Loucy (cell line): ENCODE data around the gene TMBIM4.
"Not testable (repeated sequence)": the region's sequence is repeated elsewhere in the genome, so short reads cannot be mapped to it uniquely, and the experiment has no call there.

Experiments
- H2AFZ ChIP-seq: fragments of 200-600 bp; sonication (generic); 2 replicates; pipeline ENCODE4 v1.6.0; 2016; ENCODE audit warnings: antibody characterized with exemption, mild to moderate bottlenecking, low read length, moderate library complexity
- H3F3A ChIP-seq: fragments of 200-600 bp; 2 replicates; pipeline ENCODE4 v1.6.0; 2016; ENCODE audit warnings: antibody characterized with exemption, low read depth, mild to moderate bottlenecking
- H3K27me3 ChIP-seq: fragments of 200-600 bp; sonication (generic); 2 replicates; pipeline ENCODE4 v1.6.1; 2014; ENCODE audit warnings: low read length, mild to moderate bottlenecking; ENCODE audit not compliant: insufficient read depth, poor library complexity, severe bottlenecking
- H3K36me3 ChIP-seq: fragments of 200-600 bp; sonication (generic); 2 replicates; pipeline ENCODE4 v1.6.1; 2016; ENCODE audit warnings: low read length; ENCODE audit not compliant: insufficient read depth
- H3K4me1 ChIP-seq: fragments of 200-600 bp; sonication (generic); 2 replicates; pipeline ENCODE4 v1.5.1; 2014; ENCODE audit warnings: low read length, mild to moderate bottlenecking; ENCODE audit not compliant: insufficient read depth, poor library complexity, severe bottlenecking
- H3K4me2 ChIP-seq: fragments of 200-600 bp; sonication (generic); 2 replicates; pipeline ENCODE4 v1.6.0; 2014; ENCODE audit warnings: antibody characterized with exemption, low read length, low read depth, mild to moderate bottlenecking; ENCODE audit not compliant: poor library complexity, severe bottlenecking
- H3K4me3 ChIP-seq: fragments of 200-600 bp; sonication (generic); 2 replicates; pipeline ENCODE4 v1.5.1; 2014; ENCODE audit warnings: low read length, mild to moderate bottlenecking, mixed read lengths; ENCODE audit not compliant: poor library complexity, severe bottlenecking
- H3K79me2 ChIP-seq: fragments of 200-600 bp; sonication (generic); 2 replicates; pipeline ENCODE4 v1.6.1; 2014; ENCODE audit warnings: low read length; ENCODE audit not compliant: insufficient read depth
- H3K9ac ChIP-seq: fragments of 200-600 bp; sonication (generic); 2 replicates; pipeline ENCODE4 v1.6.0; 2014; ENCODE audit warnings: mild to moderate bottlenecking, low read depth, low read length, moderate library complexity; ENCODE audit not compliant: poor library complexity, severe bottlenecking
- H3K9me2 ChIP-seq: fragments of 200-600 bp; sonication (generic); replicated peaks from 2 replicates; pipeline ENCODE4 v1.6.1; 2016; ENCODE audit warnings: low read depth, low read length, mixed read lengths
- H3K9me3 ChIP-seq: fragments of 200-600 bp; sonication (generic); 2 replicates; pipeline ENCODE4 v1.6.1; 2014; ENCODE audit warnings: mild to moderate bottlenecking, antibody characterized with exemption, low read length, low read depth; ENCODE audit not compliant: insufficient read depth
- H4K20me1 ChIP-seq: fragments of 200-600 bp; sonication (generic); 2 replicates; pipeline ENCODE4 v1.6.0; 2014; ENCODE audit warnings: antibody characterized with exemption, low read length, mild to moderate bottlenecking; ENCODE audit not compliant: insufficient read depth, poor library complexity, severe bottlenecking
- CTCF ChIP-seq: fragments of 200-600 bp; sonication (generic); conservative IDR thresholded peaks from 2 replicates; pipeline ENCODE4 v1.5.1; 2014; ENCODE audit warnings: mild to moderate bottlenecking, antibody characterized with exemption, low read length
- EZH2phosphoT487 ChIP-seq: fragments of 200-600 bp; IDR thresholded peaks from 2 replicates; pipeline ENCODE4 v1.6.1; 2018; ENCODE audit warnings: antibody characterized with exemption, mild to moderate bottlenecking, moderate library complexity, borderline replicate concordance

Gene TMBIM4

DNA sequence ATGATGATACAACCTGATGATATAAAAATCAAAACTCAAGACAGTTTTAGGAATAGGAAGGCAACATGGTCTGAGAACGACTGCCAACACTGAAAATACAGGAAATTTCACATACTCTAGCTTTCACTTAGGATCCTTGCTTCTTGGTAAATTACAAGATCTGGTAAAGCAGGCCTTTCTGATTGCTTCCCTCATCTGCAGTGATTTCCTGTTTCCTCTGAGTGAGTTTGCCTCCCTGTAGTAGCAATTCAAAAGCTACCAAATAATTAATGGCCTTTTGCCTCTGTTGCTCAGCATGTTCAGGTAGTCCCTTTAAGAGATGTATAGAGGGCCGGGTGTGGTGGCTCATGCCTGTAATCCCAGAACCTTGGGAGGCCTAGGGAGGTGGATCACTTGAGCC is 17.2 kb upstream of the TMBIM4 start:
- Histone ChIP-seq H3K36me3 (no peaks in the 10 kb centered on the region), H3K4me1 (no peaks in the 10 kb centered on the region), H4K20me1 (no peaks in the 10 kb centered on the region), H3K4me3 (no peak overlapping the region), H2AFZ (no peak overlapping the region), H3K9ac (no peak overlapping the region), H3K9me2 (no peaks in the 10 kb centered on the region), H3K9me3 (no peaks in the 10 kb centered on the region), H3F3A (no peaks in the 10 kb centered on the region), H3K4me2 (no peak overlapping the region), H3K79me2 (no peaks in the 10 kb centered on the region), H3K27me3 (peaks cover 4% of the 10 kb centered on the region)
- TF ChIP-seq EZH2phosphoT487 (no peak), CTCF (no peak)

GRCh38 chr12:66184822-66185221 is 15.0 kb upstream of the TMBIM4 start:
- not testable (repeated sequence) for H3K4me2 ChIP-seq, H3K9ac ChIP-seq, H3K79me2 ChIP-seq, H3F3A ChIP-seq, H3K9me2 ChIP-seq, H3K27me3 ChIP-seq, H3K4me3 ChIP-seq, H4K20me1 ChIP-seq, H3K9me3 ChIP-seq, H3K4me1 ChIP-seq, H2AFZ ChIP-seq, H3K36me3 ChIP-seq

DNA sequence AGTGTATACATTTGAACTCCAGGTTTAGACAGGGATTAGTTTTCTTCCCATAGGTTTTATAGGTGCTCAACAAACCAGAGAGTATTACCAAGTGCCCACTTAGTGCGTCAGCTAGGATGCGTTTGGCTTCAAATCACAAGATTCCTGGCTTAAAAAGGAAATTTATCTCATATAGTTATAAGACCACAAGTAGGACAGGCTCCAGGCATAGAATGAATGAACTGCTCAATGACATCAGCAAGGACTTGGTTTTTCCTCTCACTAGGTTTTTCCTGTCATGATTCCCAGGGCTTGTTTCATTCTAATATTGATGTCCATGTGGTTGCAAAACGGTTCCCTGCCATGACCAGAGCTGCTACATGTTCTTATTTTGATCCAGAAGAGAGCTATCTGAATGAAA is 13.2 kb upstream of the TMBIM4 start:
- Histone ChIP-seq H2AFZ (no peak overlapping the region), H3K36me3 (no peaks in the 10 kb centered on the region), H3K9me2 (no peaks in the 10 kb centered on the region), H3K79me2 (no peaks in the 10 kb centered on the region), H3K9me3 (no peaks in the 10 kb centered on the region), H4K20me1 (no peaks in the 10 kb centered on the region), H3F3A (no peaks in the 10 kb centered on the region), H3K9ac (no peak overlapping the region), H3K4me3 (no peak overlapping the region), H3K4me1 (no peaks in the 10 kb centered on the region), H3K27me3 (peaks cover 18% of the 10 kb centered on the region), H3K4me2 (no peak overlapping the region)
- TF ChIP-seq CTCF: no peak
- TF ChIP-seq EZH2phosphoT487: no peak

GRCh38 chr12:66176105-66176900 is 6.5 kb upstream of the TMBIM4 start:
- no peak overlapping the region for H2AFZ ChIP-seq
- H4K20me1 ChIP-seq: no peaks in the 10 kb centered on the region
- H3K79me2 ChIP-seq: no peaks in the 10 kb centered on the region
- peaks cover 26% of the 10 kb centered on the region for H3K27me3 ChIP-seq
- no peaks in the 10 kb centered on the region for H3K36me3 ChIP-seq
- H3K4me3 ChIP-seq: no peak overlapping the region
- TF ChIP-seq CTCF (no peak), EZH2phosphoT487 (no peak)
- no peaks in the 10 kb centered on the region for H3K4me1 ChIP-seq
- H3K9me2 ChIP-seq: no peaks in the 10 kb centered on the region
- no peak overlapping the region for H3K4me2 ChIP-seq
- no peak overlapping the region for H3K9ac ChIP-seq
- no peaks in the 10 kb centered on the region for H3K9me3 ChIP-seq
- no peaks in the 10 kb centered on the region for H3F3A ChIP-seq

- not testable (repeated sequence) for H3K4me1 ChIP-seq, H3K79me2 ChIP-seq, H3F3A ChIP-seq, H3K9me2 ChIP-seq, H3K9me3 ChIP-seq, H3K36me3 ChIP-seq, H4K20me1 ChIP-seq, H3K4me2 ChIP-seq, H2AFZ ChIP-seq, H3K4me3 ChIP-seq, H3K9ac ChIP-seq
- H3K27me3 ChIP-seq: peaks cover 26% of the 10 kb centered on the region
Observed at GRCh38 chr12:66174391-66175325, 4.9 kb upstream of the TMBIM4 start.
